Uterus (tissue), 4 donors: ENCODE measurements around the gene GDPD1. TPM values are rescaled to one million over a fixed set of nuclear protein-coding genes. Genes with fewer than 3 reads are reported as not detected.
"Not testable (repeated sequence)": the region's sequence is repeated elsewhere in the genome, so short reads cannot be mapped to it uniquely, and the experiment has no call there.

ENCODE experiments used
- DNase-seq, 2 donors: peaks; one replicate each; pipeline ENCODE4 v3.0.0-alpha.2; 2019 to 2020
- H3K27ac ChIP-seq, 2 donors: fragments of 200-600 bp; sonication (generic); 1 replicate in 1 of 2; 2 replicates in 1 of 2; pipeline ENCODE4 v1.5.1; 2016 to 2018
- H3K27me3 ChIP-seq, 2 donors: fragments of 200-600 bp; sonication (generic); one replicate each; pipeline ENCODE4 v1.5.1; 2018 to 2019; ENCODE audit warnings: control low read depth in 1 of 2
- H3K36me3 ChIP-seq, 2 donors: fragments of 200-600 bp; sonication (generic); one replicate each; pipeline ENCODE4 v1.5.1; 2019; ENCODE audit warnings: control low read depth in 1 of 2
- H3K4me1 ChIP-seq, 2 donors: fragments of 200-600 bp; sonication (generic); one replicate each; pipeline ENCODE4 v1.5.1; 2018 to 2019; ENCODE audit warnings: control low read depth in 1 of 2
- H3K4me3 ChIP-seq, 2 donors: fragments of 200-600 bp; sonication (generic); 1 replicate in 1 of 2; 2 replicates in 1 of 2; pipeline ENCODE4 v1.5.1; 2018 to 2019; ENCODE audit warnings: mild to moderate bottlenecking in 1 of 2
- H3K9me3 ChIP-seq, 2 donors: fragments of 200-600 bp; sonication (generic); one replicate each; pipeline ENCODE4 v1.5.1; 2019; ENCODE audit warnings: control low read depth in 1 of 2
- CTCF ChIP-seq, 4 experiments: fragments of 200-600 bp in 2 of 4; fragments of 450-650 bp in 2 of 4; sonication (generic) in 2 of 4; IDR thresholded peaks; one replicate each; pipeline ENCODE4 v1.5.1; 2016 to 2019; ENCODE audit warnings: antibody characterized with exemption in 4 of 4, mild to moderate bottlenecking in 2 of 4, moderate library complexity in 1 of 4
- POLR2A ChIP-seq, 2 donors: fragments of 450-650 bp; IDR thresholded peaks; one replicate each; pipeline ENCODE4 v1.6.1; 2016; ENCODE audit warnings: antibody characterized with exemption in 2 of 2, mild to moderate bottlenecking in 1 of 2, moderate library complexity in 1 of 2
- intact Hi-C: fragments of 100-400 bp; cut with DNase I; formaldehyde crosslinking; loops from one replicate; pipeline ENCODE4 v1.15.1; 2023; ENCODE audit warnings: low total_unique reads
- total RNA-seq, 4 donors: library from RNA; depleted of rRNA in 3 of 4; stranded (reverse); fragments of >200 nt in 3 of 4; gene quantifications; one replicate each; pipeline versions ENCODE4 v1.1.0 to v1.2.4, GENCODE V29; 2014 to 2023
- donor health status: DM: yes; HTN: yes; CAD: no.

GDPD1 gene
- total RNA-seq, 4 donors from 2014 or later = 0.51 to 1.9 (median 1.2) TPM

DNA sequence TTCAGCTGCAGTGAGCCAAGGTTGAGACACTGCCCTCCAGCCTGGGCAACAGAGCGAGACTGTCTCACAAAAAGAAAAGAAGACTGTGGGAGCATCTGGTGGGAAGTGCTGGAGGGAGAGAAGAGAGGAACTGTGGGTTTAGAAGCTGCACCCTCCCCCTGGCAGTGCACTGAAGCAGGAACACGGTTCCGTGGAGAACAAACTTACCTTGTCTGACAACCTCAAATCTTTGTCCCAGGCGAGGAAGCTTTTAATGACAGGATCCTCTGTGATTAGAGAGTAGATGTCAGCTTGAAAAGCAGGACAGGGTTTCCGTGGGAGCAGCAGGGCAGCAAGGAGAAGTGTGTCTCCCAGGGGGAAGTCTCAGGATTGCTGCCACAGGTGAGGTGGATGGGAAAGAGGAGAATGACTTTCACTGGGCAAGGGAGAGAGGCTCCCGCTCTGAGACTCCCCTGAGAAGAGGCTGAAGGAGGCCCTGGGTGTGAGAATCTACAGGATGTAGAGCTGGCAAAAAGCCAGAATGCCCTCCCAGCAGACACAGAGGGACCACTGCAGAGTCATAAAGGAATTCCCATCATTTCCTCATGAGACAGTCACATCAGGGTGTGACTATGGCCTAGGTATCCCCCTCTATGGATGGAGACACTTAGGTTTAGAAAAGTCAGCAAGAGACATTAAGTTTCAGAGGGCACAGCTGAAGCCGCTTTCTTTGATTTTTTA, 41.9 kb upstream of the GDPD1 start:
- no peaks in the 10 kb centered on the region for H3K9me3 ChIP-seq
- H3K4me3 ChIP-seq = no peak overlapping the region
- no peaks in the 10 kb centered on the region for H3K27me3 ChIP-seq
- no peak overlapping the region for H3K27ac ChIP-seq
- no peaks in the 10 kb centered on the region for H3K36me3 ChIP-seq
- TF ChIP-seq POLR2A (IDR thresholded peaks at IDR 0.05) (no peak), CTCF (IDR thresholded peaks at IDR 0.05) (no peak)
- intact Hi-C loops = no loop called here
- no peaks in the 10 kb centered on the region for H3K4me1 ChIP-seq
- DNase-seq = no peak

DNA sequence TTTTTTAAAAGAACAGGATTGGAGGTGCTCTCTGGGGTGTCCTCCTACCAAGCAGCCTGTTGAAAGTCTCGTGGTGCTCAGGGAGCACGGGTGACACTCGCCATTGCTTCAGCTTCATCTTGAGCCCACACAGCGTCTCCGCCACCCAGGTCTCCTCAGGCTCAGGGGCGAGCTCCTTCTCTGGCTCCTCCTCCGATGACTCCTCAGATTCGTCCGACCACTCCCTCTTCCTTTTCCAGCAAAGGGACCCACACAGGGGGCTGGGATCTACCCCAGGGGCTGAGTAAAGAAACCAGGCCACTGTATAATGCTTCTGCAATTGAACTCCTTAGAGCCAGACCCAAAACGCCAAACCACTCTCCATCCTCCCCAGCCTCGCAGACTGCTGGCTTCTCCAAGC, 40.7 kb upstream of the GDPD1 start:
- DNase-seq, intact Hi-C loops, H3K27ac ChIP-seq, H3K4me1 ChIP-seq, H3K27me3 ChIP-seq, H3K36me3 ChIP-seq, H3K9me3 ChIP-seq, H3K4me3 ChIP-seq: not testable (repeated sequence)

GRCh38 chr17:59180626-59181025, 39.7 kb upstream of the GDPD1 start:
- no peak for TF ChIP-seq POLR2A (IDR thresholded peaks at IDR 0.05)
- TF ChIP-seq CTCF (IDR thresholded peaks at IDR 0.05) = no peak
- H3K4me1 ChIP-seq = no peaks in the 10 kb centered on the region
- no peaks in the 10 kb centered on the region for H3K36me3 ChIP-seq
- no peak overlapping the region for H3K4me3 ChIP-seq
- H3K27ac ChIP-seq = no peak overlapping the region
- intact Hi-C loops = no loop called here
- H3K9me3 ChIP-seq = no peaks in the 10 kb centered on the region
- DNase-seq = no peak
- H3K27me3 ChIP-seq = no peaks in the 10 kb centered on the region

DNA sequence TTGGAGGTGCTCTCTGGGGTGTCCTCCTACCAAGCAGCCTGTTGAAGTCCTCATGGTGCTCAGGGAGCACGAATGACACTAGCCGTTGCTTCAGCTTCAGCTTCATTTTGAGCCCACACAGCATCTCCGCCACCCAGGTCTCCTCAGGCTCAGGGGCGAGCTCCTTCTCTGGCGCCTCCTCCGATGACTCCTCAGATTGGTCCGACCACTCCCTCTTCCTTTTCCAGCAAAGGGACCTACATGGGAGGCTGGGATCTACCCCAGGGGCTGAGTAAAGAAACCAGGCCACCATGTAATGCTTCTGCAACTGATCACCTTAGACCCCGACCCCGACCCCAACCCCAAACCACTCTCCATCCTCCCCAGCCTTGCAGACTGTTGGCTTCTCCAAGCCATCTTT, 38.8 kb upstream of the GDPD1 start:
- Histone ChIP-seq H3K4me3 (no peak overlapping the region), H3K9me3 (no peaks in the 10 kb centered on the region), H3K27me3 (no peaks in the 10 kb centered on the region), H3K36me3 (no peaks in the 10 kb centered on the region), H3K4me1 (no peaks in the 10 kb centered on the region), H3K27ac (no peak overlapping the region)
- no peak for DNase-seq
- intact Hi-C loops = no loop called here
- TF ChIP-seq POLR2A (IDR thresholded peaks at IDR 0.05) (no peak), CTCF (IDR thresholded peaks at IDR 0.05) (no peak)

DNA sequence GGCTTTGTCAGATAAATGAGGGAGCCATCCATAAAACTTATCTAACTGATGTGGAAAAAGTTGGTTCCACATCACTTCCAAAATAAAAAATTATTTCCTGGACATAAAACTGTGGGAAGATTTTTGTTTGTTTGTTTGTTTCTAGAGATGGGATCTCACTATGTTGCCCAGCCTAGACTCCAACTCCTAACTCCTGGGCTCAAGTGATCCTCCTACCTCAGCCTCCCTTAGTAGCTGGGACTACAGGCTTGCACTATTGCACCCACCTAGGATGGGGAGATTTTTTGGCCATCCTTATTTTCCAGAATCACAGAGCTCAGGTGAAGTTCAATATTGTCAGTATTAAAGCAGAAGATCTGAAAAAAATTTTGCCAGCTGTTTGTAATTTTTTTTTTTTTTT, 34.3 kb upstream of the GDPD1 start:
- TF ChIP-seq POLR2A (IDR thresholded peaks at IDR 0.05) (no peak), CTCF (IDR thresholded peaks at IDR 0.05) (no peak)
- no peak overlapping the region for H3K4me3 ChIP-seq
- no peaks in the 10 kb centered on the region for H3K4me1 ChIP-seq
- no peak for DNase-seq
- no peak overlapping the region for H3K27ac ChIP-seq
- no peaks in the 10 kb centered on the region for H3K9me3 ChIP-seq
- intact Hi-C loops = no loop called here
- H3K27me3 ChIP-seq = no peaks in the 10 kb centered on the region
- no peaks in the 10 kb centered on the region for H3K36me3 ChIP-seq

DNA sequence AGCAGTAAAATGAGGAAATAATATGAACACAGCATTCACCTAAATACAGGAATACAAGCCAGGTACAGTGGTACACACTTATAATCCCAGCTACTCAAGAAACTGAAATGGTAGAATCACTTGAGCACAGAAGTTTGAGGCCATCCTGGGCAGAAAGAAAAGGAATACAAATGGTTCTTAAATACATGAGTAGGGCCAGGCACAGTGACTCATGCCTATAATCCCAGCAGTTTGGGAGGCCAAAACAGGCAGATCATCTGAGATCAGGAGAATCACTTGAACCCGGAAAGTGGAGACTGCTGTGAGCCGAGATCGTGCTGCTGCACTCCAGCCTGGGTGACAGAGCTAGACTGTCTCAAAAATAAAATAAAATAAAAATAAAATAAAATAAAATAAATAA, 33.5 kb upstream of the GDPD1 start:
- H3K4me1 ChIP-seq = no peaks in the 10 kb centered on the region
- no peak for DNase-seq
- no peaks in the 10 kb centered on the region for H3K36me3 ChIP-seq
- no peak overlapping the region for H3K4me3 ChIP-seq
- no peaks in the 10 kb centered on the region for H3K27me3 ChIP-seq
- H3K27ac ChIP-seq = no peak overlapping the region
- intact Hi-C loops = no loop called here
- TF ChIP-seq POLR2A (IDR thresholded peaks at IDR 0.05) = no peak
- no peak for TF ChIP-seq CTCF (IDR thresholded peaks at IDR 0.05)
- H3K9me3 ChIP-seq = no peaks in the 10 kb centered on the region
